ENCODE results near the gene AFAP1L1.

DNA sequence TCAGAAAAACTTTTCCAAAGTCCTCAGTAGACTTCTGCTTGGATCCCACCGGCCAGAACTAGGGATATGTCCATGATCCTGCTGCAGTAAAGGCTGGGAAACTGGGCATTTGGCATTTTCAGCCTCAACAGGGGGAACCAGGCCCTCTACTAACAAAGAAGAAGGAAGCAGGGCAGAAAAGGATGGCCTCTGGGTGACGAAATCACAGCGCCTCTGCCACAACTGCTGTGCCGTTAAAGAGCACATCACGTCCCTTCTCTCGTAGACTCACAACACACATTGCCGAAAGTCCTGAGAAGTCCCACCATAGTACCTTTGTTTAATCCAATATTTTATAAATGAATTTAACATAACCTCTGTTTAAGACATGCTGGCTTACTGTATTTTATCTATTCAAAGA lies 10.4 kb upstream of the AFAP1L1 start:
- TF ChIP-seq, protein P1, sequence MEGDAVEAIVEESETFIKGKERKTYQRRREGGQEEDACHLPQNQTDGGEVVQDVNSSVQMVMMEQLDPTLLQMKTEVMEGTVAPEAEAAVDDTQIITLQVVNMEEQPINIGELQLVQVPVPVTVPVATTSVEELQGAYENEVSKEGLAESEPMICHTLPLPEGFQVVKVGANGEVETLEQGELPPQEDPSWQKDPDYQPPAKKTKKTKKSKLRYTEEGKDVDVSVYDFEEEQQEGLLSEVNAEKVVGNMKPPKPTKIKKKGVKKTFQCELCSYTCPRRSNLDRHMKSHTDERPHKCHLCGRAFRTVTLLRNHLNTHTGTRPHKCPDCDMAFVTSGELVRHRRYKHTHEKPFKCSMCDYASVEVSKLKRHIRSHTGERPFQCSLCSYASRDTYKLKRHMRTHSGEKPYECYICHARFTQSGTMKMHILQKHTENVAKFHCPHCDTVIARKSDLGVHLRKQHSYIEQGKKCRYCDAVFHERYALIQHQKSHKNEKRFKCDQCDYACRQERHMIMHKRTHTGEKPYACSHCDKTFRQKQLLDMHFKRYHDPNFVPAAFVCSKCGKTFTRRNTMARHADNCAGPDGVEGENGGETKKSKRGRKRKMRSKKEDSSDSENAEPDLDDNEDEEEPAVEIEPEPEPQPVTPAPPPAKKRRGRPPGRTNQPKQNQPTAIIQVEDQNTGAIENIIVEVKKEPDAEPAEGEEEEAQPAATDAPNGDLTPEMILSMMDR (IDR thresholded peaks at IDR 0.05), result no peak
- TF ChIP-seq POLR2A (IDR thresholded peaks at IDR 0.05) (no peak), POLR2AphosphoS5 (IDR thresholded peaks at IDR 0.05) (no peak)
